ENCODE results near the gene PCDHGA6. TPM values are rescaled to one million over a fixed set of nuclear protein-coding genes. Genes with fewer than 3 reads are reported as not detected.
"Not testable (repeated sequence)": the region's sequence is repeated elsewhere in the genome, so short reads cannot be mapped to it uniquely, and the experiment has no call there.

PCDHGA6 gene
- under 1 TPM; 0.05 to 0.14 TPM for total RNA-seq

DNA sequence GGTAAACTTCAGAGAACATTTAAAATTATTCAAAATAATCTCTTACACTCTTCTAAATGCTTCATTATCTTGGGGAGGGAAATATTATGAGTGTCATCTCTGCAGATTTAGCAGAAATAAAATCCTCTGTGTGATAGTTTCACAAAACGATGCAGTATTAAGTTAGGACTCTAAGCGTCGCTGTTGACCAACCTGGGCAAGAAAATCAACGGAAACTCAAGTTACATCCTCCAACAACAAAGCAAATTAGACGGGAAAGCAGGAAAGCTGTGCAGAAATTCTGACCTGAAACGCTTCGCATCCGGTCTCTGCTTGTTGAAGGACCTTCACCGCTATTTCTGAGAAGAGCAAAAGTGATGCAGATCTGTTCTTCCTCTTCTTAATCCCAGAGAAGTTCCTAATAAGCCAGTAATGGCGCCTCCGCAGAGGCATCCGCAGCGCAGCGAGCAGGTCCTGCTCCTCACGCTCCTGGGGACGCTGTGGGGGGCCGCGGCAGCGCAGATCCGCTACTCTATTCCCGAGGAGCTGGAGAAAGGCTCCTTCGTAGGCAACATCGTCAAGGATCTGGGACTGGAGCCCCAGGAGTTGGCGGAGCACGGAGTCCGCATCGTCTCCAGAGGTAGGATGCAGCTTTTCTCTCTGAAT lies at the start of gene PCDHGA6:
TSS of gene PCDHGA6 (plus strand) at position 219 of the 645 bp plus-strand sequence. CDS start at position 412, 193 bp downstream.
- POLR2A ChIA-PET, result interaction anchor here (0.6 kb wide), 1 partner anchor 47 kb away, joined by 4 read pairs; the partner anchor contains the start of gene PCDHGA11
- Mint-ChIP-seq H3K4me3 (no peak within 1 kb of the TSS), H3K36me3 (ENCODE audit: low read depth) (peaks cover 26% of the 10 kb centered on the region), H3K9me3 (ENCODE audit: low read depth) (peaks cover 39% of the 10 kb centered on the region), H3K27me3 (peaks cover 56% of the 10 kb centered on the region), H3K27ac (no peak within 1 kb of the TSS), H3K4me1 (peaks cover 3% of the 10 kb centered on the region)
- intact Hi-C loops (cut with DNase I, micrococcal nuclease), result loop anchor here (5.0 kb wide), 2 partner anchors 34 to 581 kb away; partner anchors contain the start of genes PCDHGB6 (in 2 of the 2) and PCDHA2 (in 1 of the 2)
- ATAC-seq, result no peak
- no peak for DNase-seq
- CTCF ChIA-PET, result interaction anchor here (0.9 to 2.0 kb wide), 4 partner anchors 10 to 183 kb away, joined by 3 to 10 read pairs (median 5); partner anchors contain the start of genes PCDHGA10 and PCDHGA5

DNA sequence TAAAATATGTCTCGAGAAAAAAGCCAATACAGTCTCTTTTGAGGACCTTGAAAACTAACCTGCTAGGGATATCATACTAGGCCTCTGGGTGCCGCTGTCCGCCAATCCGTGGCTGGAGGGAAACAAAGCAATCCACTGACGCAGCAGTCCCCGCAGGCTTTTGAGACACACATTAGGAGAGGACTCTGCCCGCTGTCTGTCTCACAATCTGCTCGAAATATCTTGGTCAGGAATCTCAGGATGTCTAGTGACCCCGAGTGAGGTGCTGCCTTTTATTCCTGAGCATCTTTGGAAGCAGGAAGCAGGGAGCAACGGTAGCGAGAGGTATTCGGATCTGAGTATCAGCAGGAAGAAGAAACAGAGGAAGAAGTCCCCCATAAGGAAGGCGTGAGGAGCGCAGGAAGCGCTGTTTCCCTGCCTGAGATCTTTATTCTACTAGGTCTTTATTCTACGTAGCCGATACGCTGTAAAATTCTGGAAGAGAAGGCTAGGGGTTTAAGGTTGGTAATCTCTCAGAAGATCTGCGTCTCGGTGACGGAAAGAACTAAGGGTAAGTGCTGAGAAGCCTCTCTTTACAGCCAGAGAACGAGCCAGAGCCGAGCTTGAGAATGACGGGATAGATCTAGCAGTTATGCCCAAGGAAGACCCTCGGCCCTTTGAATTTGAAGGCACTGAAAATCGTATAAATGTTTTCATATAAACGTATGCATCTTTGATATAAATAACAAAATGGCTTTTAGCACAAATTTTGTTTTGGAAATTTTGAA lies 47.4 kb upstream of the PCDHGA6 start:
- DNase-seq (peak; percentile 84), ATAC-seq (peak; percentile 94)
- H3K27me3 Mint-ChIP-seq, result peaks cover 29% of the 10 kb centered on the region
- H3K4me1 Mint-ChIP-seq, result peaks cover 4% of the 10 kb centered on the region
- intact Hi-C loops (cut with DNase I, micrococcal nuclease), result loop anchor here in 1 of 2 experiments (2.0 to 10.0 kb wide), 2 partner anchors 233 to 599 kb away; partner anchors contain the start of gene DELE1
- peak overlapping the region; percentile 72 for H3K27ac Mint-ChIP-seq
- ChIA-PET CTCF (interaction anchor here (0.7 to 4.1 kb wide), 4 partner anchors 10 to 318 kb away, joined by 3 to 22 read pairs (median 3); partner anchors contain the start of gene PCDHGA2), POLR2A (no interaction called here)
- peaks cover 22% of the 10 kb centered on the region for H3K9me3 Mint-ChIP-seq (ENCODE audit: low read depth)
- H3K36me3 Mint-ChIP-seq (ENCODE audit: low read depth), result peaks cover 19% of the 10 kb centered on the region
- H3K4me3 Mint-ChIP-seq, result peak overlapping the region; percentile 72

DNA sequence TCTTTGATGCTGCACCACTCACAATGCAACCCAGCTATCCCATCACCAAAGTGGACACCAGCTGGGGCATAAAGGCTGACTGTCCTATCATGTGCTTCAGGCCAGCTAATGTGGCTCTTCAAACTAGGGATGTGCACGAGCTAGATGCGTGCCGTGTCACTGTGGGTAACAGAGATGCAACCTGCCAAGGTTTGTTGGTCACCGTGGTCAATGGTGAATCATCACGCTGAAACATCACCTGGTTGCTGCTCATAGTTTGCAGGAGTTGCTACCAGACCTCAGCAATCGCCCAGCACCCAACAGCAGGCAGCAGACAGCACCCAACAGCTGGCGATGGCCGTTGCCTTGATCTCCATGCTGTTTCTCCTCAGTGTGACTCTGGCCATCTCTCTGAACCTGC lies 45.5 kb upstream of the PCDHGA6 start:
- H3K4me3 Mint-ChIP-seq, result no peak overlapping the region
- peaks cover 39% of the 10 kb centered on the region for H3K27me3 Mint-ChIP-seq
- no peak for ATAC-seq
- H3K4me1 Mint-ChIP-seq, result peaks cover 2% of the 10 kb centered on the region
- no peak overlapping the region for H3K27ac Mint-ChIP-seq
- CTCF ChIA-PET, result interaction anchor here (0.6 to 4.1 kb wide), 11 partner anchors 8 to 235 kb away, joined by 3 to 23 read pairs (median 4); partner anchors contain the start of genes PCDHGA2 and TAF7
- peaks cover 24% of the 10 kb centered on the region for H3K9me3 Mint-ChIP-seq (ENCODE audit: low read depth)
- POLR2A ChIA-PET, result no interaction called here
- H3K36me3 Mint-ChIP-seq (ENCODE audit: low read depth), result peaks cover 16% of the 10 kb centered on the region
- intact Hi-C loops (cut with DNase I, micrococcal nuclease), result loop anchor here in 1 of 2 experiments (10.0 kb wide), 1 partner anchor 597 kb away; the partner anchor contains the start of gene DELE1
- DNase-seq, result peak; percentile 19

DNA sequence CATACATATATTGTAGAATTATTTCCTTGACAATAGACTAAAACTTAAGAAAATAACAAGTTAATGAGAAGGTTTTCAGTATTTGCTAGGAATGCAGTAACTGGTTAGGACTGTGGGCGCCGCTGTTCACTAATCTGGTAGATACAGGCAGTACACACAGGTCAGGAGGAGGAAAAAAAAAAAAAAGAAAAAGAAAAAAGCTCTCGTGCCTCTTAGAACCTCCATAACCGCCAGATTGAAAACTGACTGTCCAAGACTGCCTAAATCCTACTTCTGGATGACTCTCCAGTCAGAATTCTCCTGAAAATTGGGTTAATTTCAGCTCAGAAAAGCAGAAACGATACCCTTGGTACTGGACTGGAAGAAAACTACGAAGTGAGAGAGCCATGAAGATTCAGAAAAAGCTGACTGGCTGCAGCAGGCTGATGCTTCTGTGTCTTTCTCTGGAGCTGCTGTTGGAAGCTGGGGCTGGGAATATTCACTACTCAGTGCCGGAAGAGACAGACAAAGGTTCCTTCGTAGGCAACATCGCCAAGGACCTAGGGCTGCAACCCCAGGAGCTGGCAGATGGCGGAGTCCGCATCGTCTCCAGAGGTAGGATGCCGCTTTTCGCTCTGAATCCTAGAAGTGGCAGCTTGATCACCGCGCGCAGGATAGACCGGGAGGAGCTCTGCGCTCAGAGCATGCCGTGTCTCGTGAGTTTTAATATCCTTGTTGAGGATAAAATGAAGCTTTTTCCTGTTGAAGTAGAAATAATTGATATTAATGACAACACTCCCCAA lies 43.2 kb upstream of the PCDHGA6 start, which contains the start of gene PCDHGA1:
TSS of gene PCDHGA1 (plus strand) at position 216 of the 782 bp plus-strand sequence.
- H3K27ac Mint-ChIP-seq, result no peak within 1 kb of the TSS
- intact Hi-C loops (cut with DNase I, micrococcal nuclease), result no loop called here
- H3K36me3 Mint-ChIP-seq (ENCODE audit: low read depth), result peaks cover 18% of the 10 kb centered on the region
- H3K4me3 Mint-ChIP-seq, result no peak within 1 kb of the TSS
- peaks cover 50% of the 10 kb centered on the region for H3K27me3 Mint-ChIP-seq
- CTCF ChIA-PET, result interaction anchor here (0.6 to 4.1 kb wide), 12 partner anchors 8 to 241 kb away, joined by 3 to 23 read pairs (median 6); partner anchors contain the start of genes PCDHGA2, PCDHGA3, PCDHGB3 and TAF7
- ATAC-seq (peak; percentile 38), DNase-seq (peak; percentile 62)
- peaks cover 26% of the 10 kb centered on the region for H3K9me3 Mint-ChIP-seq (ENCODE audit: low read depth)
- peaks cover 2% of the 10 kb centered on the region for H3K4me1 Mint-ChIP-seq
- POLR2A ChIA-PET, result interaction anchor here (0.7 to 1.0 kb wide), 2 partner anchors 10 to 62 kb away, joined by 3 to 4 read pairs; partner anchors contain the start of genes PCDHGA8 and TAF7

DNA sequence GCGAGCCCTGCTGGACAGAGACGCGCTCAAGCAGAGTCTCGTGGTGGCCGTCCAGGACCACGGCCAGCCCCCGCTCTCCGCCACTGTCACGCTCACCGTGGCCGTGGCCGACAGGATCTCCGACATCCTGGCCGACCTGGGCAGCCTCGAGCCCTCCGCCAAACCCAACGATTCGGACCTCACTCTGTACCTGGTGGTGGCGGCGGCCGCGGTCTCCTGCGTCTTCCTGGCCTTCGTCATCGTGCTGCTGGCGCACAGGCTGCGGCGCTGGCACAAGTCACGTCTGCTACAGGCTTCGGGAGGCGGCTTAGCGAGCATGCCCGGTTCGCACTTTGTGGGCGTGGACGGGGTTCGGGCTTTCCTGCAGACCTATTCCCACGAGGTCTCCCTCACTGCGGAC lies 41.1 kb upstream of the PCDHGA6 start:
- ATAC-seq; intact Hi-C loops (cut with DNase I, micrococcal nuclease); H3K27ac Mint-ChIP-seq; H3K4me1 Mint-ChIP-seq; DNase-seq; H3K4me3 Mint-ChIP-seq; POLR2A ChIA-PET: not testable (repeated sequence)
- CTCF ChIA-PET, result interaction anchor here (0.8 kb wide), 1 partner anchor 11 kb away, joined by 3 read pairs; the partner anchor contains the start of gene PCDHGA3
- Mint-ChIP-seq H3K36me3 (ENCODE audit: low read depth) (peaks cover 17% of the 10 kb centered on the region), H3K27me3 (peaks cover 57% of the 10 kb centered on the region), H3K9me3 (ENCODE audit: low read depth) (peaks cover 28% of the 10 kb centered on the region)

DNA sequence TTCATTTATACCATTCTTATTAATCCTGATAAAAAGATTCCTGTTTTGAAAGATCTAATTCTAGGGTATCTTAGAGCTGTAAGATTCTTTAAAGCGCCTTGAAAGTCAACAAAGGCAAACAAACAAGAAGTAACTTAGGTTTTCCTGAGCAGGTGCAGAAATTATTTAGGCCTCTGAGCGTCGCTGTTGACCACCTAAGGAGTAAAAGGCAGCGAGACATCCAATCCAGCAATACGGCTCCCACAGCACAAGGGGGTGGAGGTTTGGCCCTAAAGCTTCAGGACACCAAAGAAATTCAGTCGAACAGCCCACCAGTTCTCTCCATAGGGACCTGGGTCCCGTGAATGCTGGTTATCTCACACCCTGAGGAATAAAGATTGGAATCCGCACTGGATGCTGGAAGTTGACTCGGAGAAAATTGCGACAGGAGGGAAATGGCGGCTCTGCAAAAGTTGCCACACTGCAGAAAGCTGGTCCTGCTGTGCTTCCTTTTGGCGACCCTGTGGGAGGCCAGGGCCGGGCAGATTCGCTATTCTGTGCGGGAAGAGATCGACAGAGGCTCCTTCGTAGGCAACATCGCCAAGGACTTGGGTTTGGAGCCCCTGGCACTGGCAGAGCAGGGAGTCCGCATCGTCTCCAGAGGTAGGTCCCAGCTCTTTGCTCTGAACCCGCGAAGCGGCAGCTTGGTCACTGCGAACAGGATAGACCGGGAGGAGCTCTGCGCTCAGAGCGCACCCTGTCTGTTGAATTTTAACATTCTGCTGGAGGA lies 35.0 kb upstream of the PCDHGA6 start, which contains the start of gene PCDHGA2:
TSS of gene PCDHGA2 (plus strand) at position 223 of the 769 bp plus-strand sequence.
- DNase-seq, result peak; percentile 39
- POLR2A ChIA-PET, result no interaction called here
- Mint-ChIP-seq H3K4me3 (peak within 1 kb of the TSS; percentile 15), H3K9me3 (ENCODE audit: low read depth) (peaks cover 46% of the 10 kb centered on the region), H3K4me1 (no peaks in the 10 kb centered on the region), H3K27me3 (peaks cover 65% of the 10 kb centered on the region), H3K36me3 (ENCODE audit: low read depth) (peaks cover 22% of the 10 kb centered on the region), H3K27ac (no peak within 1 kb of the TSS)
- CTCF ChIA-PET, result interaction anchor here (0.6 to 3.4 kb wide), 14 partner anchors 11 to 225 kb away, joined by 3 to 22 read pairs (median 4); partner anchors contain the start of genes PCDHGA10, PCDHGA11, PCDHGA5 and PCDHGA8
- intact Hi-C loops (cut with DNase I, micrococcal nuclease), result no loop called here
- no peak for ATAC-seq

DNA sequence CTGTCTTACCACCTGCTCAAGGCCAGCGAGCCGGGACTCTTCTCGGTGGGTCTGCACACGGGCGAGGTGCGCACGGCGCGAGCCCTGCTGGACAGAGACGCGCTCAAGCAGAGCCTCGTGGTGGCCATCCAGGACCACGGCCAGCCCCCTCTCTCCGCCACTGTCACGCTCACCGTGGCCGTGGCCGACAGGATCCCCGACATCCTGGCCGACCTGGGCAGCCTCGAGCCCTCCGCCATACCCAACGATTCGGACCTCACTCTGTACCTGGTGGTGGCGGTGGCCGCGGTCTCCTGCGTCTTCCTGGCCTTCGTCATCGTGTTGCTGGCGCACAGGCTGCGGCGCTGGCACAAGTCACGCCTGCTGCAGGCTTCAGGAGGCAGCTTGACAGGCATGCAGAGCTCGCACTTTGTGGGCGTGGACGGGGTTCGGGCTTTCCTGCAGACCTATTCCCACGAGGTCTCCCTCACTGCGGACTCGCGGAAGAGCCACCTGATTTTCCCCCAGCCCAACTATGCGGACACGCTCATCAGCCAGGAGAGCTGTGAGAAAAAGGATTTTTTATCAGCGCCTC lies 32.8 kb upstream of the PCDHGA6 start:
- Mint-ChIP-seq H3K9me3 (ENCODE audit: low read depth) (peaks cover 52% of the 10 kb centered on the region), H3K27me3 (peaks cover 68% of the 10 kb centered on the region), H3K36me3 (ENCODE audit: low read depth) (peaks cover 31% of the 10 kb centered on the region)
- ATAC-seq, H3K4me1 Mint-ChIP-seq, H3K4me3 Mint-ChIP-seq, DNase-seq, H3K27ac Mint-ChIP-seq, POLR2A ChIA-PET: not testable (repeated sequence)
- CTCF ChIA-PET, result interaction anchor here (3.4 kb wide), 1 partner anchor 13 kb away, joined by 22 read pairs; no protein-coding TSS in a partner anchor
- intact Hi-C loops (cut with DNase I, micrococcal nuclease), result loop anchor here in 1 of 2 experiments (10.0 kb wide), 1 partner anchor 236 kb away; the partner anchor contains the start of gene PCDHB3

DNA sequence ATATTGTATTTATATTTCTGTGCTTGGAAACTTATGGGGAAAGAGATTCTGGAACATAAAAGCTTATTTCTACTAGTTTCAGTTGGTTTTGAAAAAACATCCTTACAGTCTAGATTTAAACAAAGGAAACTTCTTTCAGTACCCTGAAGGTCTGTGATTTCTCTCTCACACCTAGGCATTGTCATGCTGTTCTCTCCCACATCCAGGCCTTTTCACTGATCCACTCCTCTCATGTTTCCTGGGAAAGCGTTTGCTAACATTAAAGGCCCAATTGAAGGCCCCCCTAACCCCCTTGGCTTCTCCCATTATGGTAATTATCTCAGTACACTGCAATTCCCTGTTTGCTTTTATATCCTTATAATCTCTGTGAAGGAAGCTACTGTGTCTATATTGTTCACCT lies 30.9 kb upstream of the PCDHGA6 start:
- Mint-ChIP-seq H3K4me1 (no peaks in the 10 kb centered on the region), H3K27ac (no peak overlapping the region), H3K36me3 (ENCODE audit: low read depth) (peaks cover 33% of the 10 kb centered on the region), H3K4me3 (no peak overlapping the region), H3K9me3 (ENCODE audit: low read depth) (peaks cover 47% of the 10 kb centered on the region), H3K27me3 (peaks cover 65% of the 10 kb centered on the region)
- ChIA-PET POLR2A (no interaction called here), CTCF (interaction anchor here (0.6 to 2.4 kb wide), 4 partner anchors 22 to 642 kb away, joined by 3 to 9 read pairs (median 4); partner anchors contain the start of genes PCDHGA10, TAF7 and ZMAT2)
- ATAC-seq, result no peak
- intact Hi-C loops (cut with DNase I, micrococcal nuclease), result loop anchor here in 1 of 2 experiments (10.0 kb wide), 1 partner anchor 238 kb away; the partner anchor contains the start of gene PCDHB3
- DNase-seq, result no peak

DNA sequence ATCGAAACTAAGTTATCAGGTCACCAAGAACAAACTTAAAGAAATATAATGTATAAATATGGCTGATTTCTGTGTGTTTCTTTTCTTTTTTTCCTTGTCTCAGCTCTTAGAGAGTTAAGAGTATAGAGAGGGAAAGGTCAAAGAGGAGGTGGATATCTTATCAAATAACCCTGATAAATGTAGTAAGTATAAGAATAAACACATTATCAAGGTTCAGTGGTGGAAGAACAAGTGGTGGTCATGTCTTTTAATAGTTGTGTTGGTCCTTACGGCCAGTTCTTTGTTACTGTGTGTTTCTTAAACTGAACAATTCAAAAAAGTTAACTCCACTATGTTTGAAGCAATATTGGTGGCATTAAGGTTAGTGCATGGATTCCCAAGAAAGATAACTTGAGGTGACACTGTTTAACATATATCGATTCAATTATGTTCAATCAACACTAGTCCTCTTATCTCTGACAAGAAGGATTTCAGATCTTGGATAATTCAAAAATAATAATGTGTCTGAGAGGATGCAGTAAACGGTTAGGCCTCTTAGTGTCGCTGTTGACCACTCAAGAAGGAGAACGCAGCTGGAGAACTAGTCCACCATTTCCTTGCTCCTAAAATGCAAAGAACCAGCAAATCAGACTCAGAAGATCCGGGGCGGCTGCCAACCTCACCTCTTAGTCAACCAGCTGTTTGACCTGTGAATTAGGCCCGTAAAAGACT lies 30.3 kb upstream of the PCDHGA6 start, which contains the start of gene PCDHGA3:
TSS of gene PCDHGA3 (plus strand) at position 588 of the 711 bp plus-strand sequence. CDS start 205 bp downstream, outside the sequence.
- intact Hi-C loops (cut with DNase I, micrococcal nuclease), result loop anchor here in 1 of 2 experiments (10.0 kb wide), 1 partner anchor 239 kb away; the partner anchor contains the start of gene PCDHB3
- ChIA-PET CTCF (interaction anchor here (0.6 to 2.4 kb wide), 12 partner anchors 9 to 195 kb away, joined by 3 to 10 read pairs (median 4); partner anchors contain the start of genes PCDHGA1, PCDHGA10, PCDHGA12 and TAF7), POLR2A (no interaction called here)
- Mint-ChIP-seq H3K27ac (no peak within 1 kb of the TSS), H3K36me3 (ENCODE audit: low read depth) (peaks cover 27% of the 10 kb centered on the region), H3K27me3 (peaks cover 62% of the 10 kb centered on the region), H3K9me3 (ENCODE audit: low read depth) (peaks cover 41% of the 10 kb centered on the region), H3K4me1 (no peaks in the 10 kb centered on the region), H3K4me3 (peak within 1 kb of the TSS; percentile 43)
- DNase-seq, result peak; percentile 43
- no peak for ATAC-seq
